Muscle layer of duodenum (tissue), 2 donors: ENCODE measurements around the gene PYGM.
A peak's percentile ranks its signal among the peaks of the same experiment; 100 is the strongest.

Experiments used
- H3K27ac ChIP-seq: one replicate; pipeline ENCODE4 v1.7.0; 2013; ENCODE audit warnings: mild to moderate bottlenecking, low read length
- H3K27me3 ChIP-seq: one replicate; pipeline ENCODE4 v1.7.0; 2013; ENCODE audit warnings: low read depth, mild to moderate bottlenecking, control low read depth, low read length
- H3K36me3 ChIP-seq, 2 donors: one replicate each; pipeline ENCODE4 v1.7.0; 2013; ENCODE audit warnings: low read length in 2 of 2, control low read depth in 1 of 2, mild to moderate bottlenecking in 1 of 2; ENCODE audit not compliant: insufficient read depth in 2 of 2, control insufficient read depth in 1 of 2
- H3K4me1 ChIP-seq, 2 donors: one replicate each; pipeline ENCODE4 v1.7.0; 2013; ENCODE audit warnings: low read length in 2 of 2, mild to moderate bottlenecking in 2 of 2, control low read depth in 1 of 2, moderate library complexity in 1 of 2; ENCODE audit not compliant: insufficient read depth in 2 of 2, control insufficient read depth in 1 of 2
- H3K4me3 ChIP-seq, 2 donors: one replicate each; pipeline ENCODE4 v1.7.0; 2013; ENCODE audit warnings: low read length in 2 of 2, low read depth in 1 of 2, mild to moderate bottlenecking in 1 of 2
- H3K9me3 ChIP-seq, 2 donors: one replicate each; pipeline ENCODE4 v1.7.0; 2013; ENCODE audit warnings: low read length in 2 of 2, control low read depth in 1 of 2, mild to moderate bottlenecking in 1 of 2; ENCODE audit not compliant: control insufficient read depth in 1 of 2
- donor health status: healthy.

The PYGM gene

DNA sequence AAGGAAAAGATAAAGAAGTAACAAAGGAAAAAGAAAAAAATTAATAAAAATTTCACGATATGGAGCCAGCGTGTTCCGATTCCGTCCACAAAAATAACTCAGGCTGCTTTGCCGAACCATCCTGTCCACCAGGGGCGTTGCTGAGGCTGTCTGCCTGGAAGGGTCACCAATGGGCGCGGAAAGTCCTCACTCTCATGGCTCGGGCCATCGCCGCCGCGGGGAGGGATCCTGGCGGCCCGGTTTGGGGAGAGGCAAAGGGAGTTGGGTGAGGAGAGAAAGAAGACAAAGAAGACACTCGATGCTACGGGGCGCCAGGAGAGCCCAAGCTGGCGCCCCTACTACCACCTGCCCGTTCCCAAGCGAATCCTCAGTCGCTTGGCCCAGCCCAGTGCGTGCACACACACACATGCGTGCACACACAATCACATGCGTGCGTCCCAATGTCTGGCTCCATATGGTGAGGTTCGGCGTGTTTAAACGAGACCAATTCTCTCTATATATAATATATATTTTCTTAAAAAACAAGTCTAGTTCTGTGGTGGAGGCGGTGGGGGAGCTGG is 5.6 kb upstream of the PYGM start:
- Histone ChIP-seq H3K9me3 (no peaks in the 10 kb centered on the region), H3K27ac (no peak overlapping the region), H3K36me3 (peaks cover 67 to 70% of the 10 kb centered on the region in 2 donors), H3K4me1 (peaks cover 26 to 53% of the 10 kb centered on the region in 2 donors), H3K4me3 (no peak overlapping the region), H3K27me3 (no peaks in the 10 kb centered on the region)

DNA sequence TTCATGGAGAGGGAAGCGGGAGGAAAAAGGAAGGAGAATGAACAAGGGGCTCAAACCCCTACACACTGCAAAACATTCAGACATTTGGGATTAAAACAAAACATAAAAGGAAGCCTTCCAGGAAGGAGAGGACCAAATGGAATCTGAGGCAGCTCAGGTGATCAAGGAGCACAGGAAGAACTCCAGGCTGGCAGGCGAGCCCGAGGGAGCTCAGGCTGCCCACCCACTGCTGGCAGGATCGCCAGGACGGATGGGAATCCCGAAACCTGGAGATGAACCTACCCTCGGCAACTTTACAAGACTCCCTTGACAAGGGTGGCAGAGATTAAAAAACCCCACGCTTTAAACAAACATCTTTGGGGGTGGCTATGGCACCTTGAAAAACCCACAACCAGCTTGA is 5.0 kb upstream of the PYGM start:
- Histone ChIP-seq H3K27me3 (no peaks in the 10 kb centered on the region), H3K36me3 (peaks cover 61 to 64% of the 10 kb centered on the region in 2 donors), H3K9me3 (no peaks in the 10 kb centered on the region), H3K4me3 (no peak overlapping the region), H3K27ac (no peak overlapping the region), H3K4me1 (peaks cover 30 to 59% of the 10 kb centered on the region in 2 donors)

DNA sequence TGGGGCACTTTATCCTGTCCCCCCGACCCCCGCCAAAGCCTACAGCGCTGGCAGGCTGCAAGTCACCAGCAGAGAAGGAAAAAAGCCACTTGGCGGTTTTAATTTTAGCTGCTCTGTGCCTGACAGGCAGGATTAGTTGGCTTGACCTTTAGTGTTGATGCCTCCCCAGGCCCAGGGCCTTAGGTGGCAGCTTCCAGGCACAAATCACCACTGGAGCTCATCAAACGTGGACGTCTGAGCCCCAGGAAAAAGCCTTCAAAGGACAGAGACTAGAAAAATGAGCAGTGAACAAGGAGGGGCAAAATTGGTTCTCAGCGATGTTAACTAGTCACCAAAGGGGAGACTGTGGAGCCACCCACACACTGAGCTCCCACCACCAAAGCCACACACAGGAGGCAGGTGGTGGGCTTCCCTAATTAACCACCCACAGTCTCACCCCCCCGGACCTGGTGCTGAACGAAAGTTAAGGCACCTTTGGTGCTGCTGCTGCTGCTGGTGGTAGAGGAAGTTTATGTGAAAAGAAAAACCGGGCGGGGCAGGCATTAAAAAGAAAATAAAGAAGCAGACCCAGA is 4.4 kb upstream of the PYGM start:
- Histone ChIP-seq H3K4me3 (peak overlapping the region in 1 of 2 donors; percentile 17), H3K27me3 (no peaks in the 10 kb centered on the region), H3K27ac (no peak overlapping the region), H3K36me3 (peaks cover 54 to 58% of the 10 kb centered on the region in 2 donors), H3K9me3 (no peaks in the 10 kb centered on the region), H3K4me1 (peaks cover 30 to 65% of the 10 kb centered on the region in 2 donors)

DNA sequence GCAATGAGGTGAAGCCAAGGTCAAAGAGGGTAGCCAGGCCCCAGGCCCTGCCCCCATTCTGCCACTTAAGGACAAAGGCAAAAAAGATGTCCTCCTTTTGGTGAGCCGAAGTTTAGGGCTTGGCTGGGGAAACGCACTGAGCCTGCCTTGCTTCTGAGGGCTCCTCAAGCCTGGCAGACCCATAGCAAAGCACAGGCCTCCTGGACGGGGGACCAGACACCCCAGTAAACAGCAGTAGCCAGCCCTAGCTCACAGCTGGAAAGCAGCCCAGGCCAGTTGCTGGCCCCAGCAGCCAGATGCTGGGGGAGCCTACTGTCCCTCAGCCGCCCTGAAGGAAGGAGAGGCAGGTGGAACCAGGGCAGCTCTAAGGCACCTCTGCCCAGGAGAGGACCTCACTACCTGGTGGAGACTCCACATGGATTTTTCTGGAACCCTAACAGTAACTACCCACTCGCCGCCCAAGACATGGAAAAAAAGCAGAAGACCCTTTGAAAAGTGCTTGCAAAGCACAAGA is 3.8 kb upstream of the PYGM start:
- Histone ChIP-seq H3K4me1 (peaks cover 30 to 70% of the 10 kb centered on the region in 2 donors), H3K27me3 (no peaks in the 10 kb centered on the region)

DNA sequence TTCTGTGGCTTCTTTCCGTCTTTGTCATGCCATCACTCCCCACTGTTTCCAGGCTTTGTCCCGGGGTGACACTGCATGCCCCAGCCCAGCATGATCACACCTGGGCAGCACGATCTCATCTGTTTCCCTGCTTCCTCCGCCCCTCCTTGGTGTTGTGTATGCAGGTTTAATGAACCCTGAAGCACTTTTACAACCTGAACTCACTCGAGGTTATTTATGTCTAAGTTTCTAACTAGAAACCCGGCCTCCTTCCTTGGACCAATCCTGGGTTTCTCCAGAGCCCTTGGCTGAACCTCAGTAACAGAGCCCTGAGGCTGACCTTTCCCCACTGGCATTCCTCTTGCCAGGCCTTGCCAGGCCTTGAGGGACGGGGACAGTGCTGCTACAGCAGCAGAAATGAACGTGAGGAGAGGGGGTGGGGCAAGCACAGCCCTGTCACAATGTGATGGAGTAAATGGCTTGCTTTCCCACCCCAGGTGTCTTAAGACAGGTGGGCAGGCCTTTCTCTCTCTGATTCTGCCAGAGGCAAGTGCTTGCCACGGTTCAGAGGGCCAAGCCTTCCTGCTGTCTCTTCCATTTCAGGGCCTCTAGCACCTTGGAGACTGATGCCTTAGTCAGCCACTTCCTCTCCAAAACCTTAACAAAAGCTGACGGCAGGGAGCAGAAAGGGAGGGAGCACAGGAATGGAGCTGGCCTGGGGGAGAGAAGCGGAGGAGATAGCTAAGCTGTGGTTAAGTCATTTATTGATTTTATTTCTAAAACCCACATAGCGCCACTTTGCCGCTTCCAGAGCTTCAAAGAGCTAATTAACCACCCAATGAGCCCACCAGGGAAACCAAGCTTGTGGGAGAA is 3.1 kb upstream of the PYGM start:
- H3K4me3 ChIP-seq: no peak overlapping the region
- no peaks in the 10 kb centered on the region for H3K27me3 ChIP-seq
- H3K4me1 ChIP-seq: peaks cover 30 to 71% of the 10 kb centered on the region in 2 donors
- H3K27ac ChIP-seq: peak overlapping the region; percentile 42
- H3K9me3 ChIP-seq: no peaks in the 10 kb centered on the region
- H3K36me3 ChIP-seq: peaks cover 42 to 45% of the 10 kb centered on the region in 2 donors

More for the DNA sequence above, 3.8 kb upstream of the PYGM start:
- Histone ChIP-seq H3K9me3 (no peaks in the 10 kb centered on the region), H3K27ac (peak overlapping the region; percentile 42), H3K36me3 (peaks cover 49 to 52% of the 10 kb centered on the region in 2 donors), H3K4me3 (peak overlapping the region in 1 of 2 donors; percentile 17)

DNA sequence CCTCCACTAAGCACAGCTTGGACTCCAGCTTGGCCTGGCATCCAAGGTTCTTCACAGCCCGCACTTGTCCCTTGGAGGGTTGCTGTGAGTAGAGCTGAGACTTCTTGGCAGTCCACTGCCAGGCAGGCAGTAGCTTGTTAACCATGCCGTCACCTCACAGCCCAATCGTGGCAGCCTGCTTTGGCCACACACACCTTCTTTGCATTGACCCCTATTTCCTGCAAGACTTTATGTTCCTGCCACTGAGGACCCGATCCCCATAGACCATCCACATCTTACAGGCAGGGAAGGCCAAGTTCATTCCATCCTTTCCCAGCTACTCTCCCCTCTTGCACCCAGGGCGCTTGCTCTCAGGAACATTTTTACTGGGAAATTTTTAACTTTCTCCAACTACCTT is 2.5 kb upstream of the PYGM start:
- peaks cover 30 to 65% of the 10 kb centered on the region in 2 donors for H3K4me1 ChIP-seq
- H3K27me3 ChIP-seq: no peaks in the 10 kb centered on the region
- no peak overlapping the region for H3K27ac ChIP-seq
- peaks cover 36 to 39% of the 10 kb centered on the region in 2 donors for H3K36me3 ChIP-seq
- H3K4me3 ChIP-seq: no peak overlapping the region
- H3K9me3 ChIP-seq: no peaks in the 10 kb centered on the region

DNA sequence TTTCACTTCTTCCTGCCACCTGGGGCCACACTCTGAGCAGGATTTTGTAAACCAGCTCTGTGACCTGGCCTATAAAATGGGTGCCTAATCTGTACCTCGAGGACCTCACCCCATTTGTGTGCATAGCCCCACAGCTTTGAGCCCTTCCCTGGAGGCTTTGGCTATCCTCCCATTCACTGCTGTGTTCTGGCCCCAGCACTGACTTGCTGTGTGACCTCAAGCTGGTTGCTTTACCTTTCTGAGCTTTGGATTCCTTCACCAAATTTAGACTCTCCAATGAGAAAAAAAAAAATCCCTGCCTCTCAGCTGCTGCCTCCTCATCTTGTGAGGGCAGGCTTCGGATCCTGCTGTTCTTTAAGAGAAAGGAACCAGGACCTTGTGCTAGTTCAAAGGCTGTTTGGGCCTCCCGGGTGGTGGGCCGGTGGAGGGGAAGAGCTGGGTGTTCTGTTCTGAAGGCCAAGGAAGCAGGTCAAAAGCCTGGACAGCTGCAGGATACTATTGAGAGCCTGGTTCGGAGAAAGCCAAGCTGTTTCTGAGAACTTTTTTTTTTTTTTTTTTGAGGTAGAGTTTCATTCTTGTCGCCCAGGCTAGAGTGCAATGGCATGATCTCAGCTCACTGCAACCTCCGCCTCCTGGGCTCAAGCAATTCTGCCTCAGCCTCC is 1.1 kb upstream of the PYGM start:
- H3K27ac ChIP-seq: no peak overlapping the region
- H3K4me3 ChIP-seq: no peak overlapping the region
- no peaks in the 10 kb centered on the region for H3K9me3 ChIP-seq
- H3K27me3 ChIP-seq: no peaks in the 10 kb centered on the region
- H3K36me3 ChIP-seq: peaks cover 28 to 32% of the 10 kb centered on the region in 2 donors
- H3K4me1 ChIP-seq: peaks cover 30 to 64% of the 10 kb centered on the region in 2 donors

DNA sequence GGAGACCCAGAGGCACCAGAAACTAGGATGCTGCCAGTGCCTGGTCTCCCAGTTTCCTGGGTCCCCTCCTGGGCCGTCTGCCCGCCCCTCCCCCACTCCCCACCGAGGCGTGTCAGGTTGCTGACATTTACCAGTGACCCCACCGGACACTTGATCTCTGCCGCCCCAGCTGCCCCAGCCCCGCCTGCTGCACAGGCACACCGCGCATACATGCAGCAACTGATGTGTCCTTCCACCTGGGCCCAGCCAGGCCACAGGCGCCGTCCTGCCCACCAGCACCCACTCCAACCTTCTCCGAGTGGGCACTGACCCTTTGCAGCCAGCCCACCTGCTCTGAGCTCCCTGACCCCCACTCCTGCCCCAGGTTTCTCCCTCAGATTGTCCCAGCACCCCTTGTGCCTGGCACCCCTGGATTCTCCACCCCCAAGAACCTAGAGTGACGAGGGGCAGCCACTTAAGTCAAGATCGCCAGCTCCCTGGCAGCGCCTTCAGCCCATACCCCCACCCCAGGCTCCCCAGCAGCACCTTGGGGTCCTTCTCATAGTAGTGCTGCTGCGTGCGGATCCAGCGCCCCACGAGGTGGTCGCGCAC is 548 bp downstream of the PYGM start:
- H3K4me1 ChIP-seq: peaks cover 22 to 52% of the 10 kb centered on the region in 2 donors
- peak overlapping the region; percentile 33 to 52 for H3K4me3 ChIP-seq
- no peaks in the 10 kb centered on the region for H3K27me3 ChIP-seq
- H3K27ac ChIP-seq: no peak overlapping the region
- peaks cover 17 to 19% of the 10 kb centered on the region in 2 donors for H3K36me3 ChIP-seq
- H3K9me3 ChIP-seq: no peaks in the 10 kb centered on the region

DNA sequence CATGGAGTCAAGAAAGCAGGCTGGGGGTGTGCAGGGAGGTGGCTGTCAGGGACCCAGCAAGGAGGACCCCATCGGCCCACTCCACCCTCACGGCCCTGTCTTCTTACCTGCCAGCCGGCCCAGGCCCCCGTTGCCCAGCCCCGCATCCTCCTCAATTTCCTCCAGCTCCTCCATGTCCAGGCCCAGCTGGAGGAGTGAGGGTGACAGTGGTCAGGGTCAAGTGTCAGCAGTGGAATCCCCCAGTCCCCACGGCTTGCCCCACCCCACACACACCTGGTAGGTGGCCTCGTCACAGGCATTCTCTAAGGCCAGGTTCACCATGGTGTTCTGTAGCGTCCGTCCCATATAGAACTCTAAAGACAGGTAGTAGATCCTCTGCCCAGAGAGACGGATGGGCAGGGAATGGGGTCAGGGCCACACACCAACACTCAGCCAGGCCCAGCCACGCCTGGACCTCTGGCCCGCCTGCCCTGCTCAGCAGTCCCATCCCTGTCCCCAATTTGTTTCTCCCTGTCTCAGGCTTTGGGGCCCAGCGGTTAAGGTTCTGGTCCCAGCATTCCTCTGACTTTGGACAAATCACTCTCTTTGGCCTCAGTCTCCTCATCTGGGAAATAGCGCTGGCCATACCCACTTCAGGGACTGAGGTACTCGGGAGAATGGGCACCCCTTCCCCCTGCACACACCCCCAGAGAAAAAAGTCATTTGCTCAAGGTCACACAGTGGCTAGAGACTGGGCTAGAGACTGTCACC is 1.3 kb downstream of the PYGM start:
- no peaks in the 10 kb centered on the region for H3K27me3 ChIP-seq
- no peaks in the 10 kb centered on the region for H3K9me3 ChIP-seq
- peak overlapping the region in 1 of 2 donors; percentile 52 for H3K4me3 ChIP-seq
- no peak overlapping the region for H3K27ac ChIP-seq
- peaks cover 11 to 14% of the 10 kb centered on the region in 2 donors for H3K36me3 ChIP-seq
- peaks cover 16 to 45% of the 10 kb centered on the region in 2 donors for H3K4me1 ChIP-seq

DNA sequence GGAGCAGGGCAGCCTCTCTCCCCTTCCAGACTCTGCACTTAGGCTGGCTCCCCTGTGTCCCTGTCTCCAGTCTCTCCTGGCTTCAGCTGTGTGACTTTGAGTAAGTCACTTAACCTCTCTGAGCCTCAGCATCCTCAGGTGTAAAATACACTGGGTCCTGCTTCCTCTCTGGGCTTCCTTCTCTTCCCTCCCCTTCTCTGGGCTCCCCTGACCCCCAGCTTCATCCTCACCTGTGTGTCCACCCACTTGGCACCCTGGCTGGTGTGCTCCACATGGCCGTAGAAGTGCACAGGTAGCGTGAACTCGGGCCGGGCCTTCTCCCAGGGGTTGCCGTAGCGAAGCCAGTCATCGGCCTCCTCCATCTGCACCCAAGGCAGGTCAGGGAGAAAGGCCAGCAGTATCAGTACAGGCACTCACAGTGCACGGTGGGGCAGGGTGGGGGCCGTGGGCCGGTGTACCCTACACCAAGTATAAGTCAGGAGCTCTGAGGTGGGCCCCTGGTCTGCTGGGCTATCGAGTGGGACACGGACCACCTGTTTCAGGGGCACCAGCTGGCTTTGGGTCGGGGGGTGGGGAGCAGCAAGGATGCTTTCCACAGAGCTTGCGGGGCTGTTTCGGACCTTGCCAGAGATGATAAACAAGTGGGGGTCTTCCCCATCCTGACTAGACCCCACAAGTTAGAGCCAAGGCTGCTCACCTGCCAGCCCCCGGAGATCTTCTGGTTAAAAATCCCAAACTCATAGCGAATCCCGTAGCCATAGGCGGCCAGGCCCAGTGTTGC is 2.0 kb downstream of the PYGM start:
- H3K27ac ChIP-seq: no peak overlapping the region

More for the DNA sequence above, 2.0 kb downstream of the PYGM start:
- Histone ChIP-seq H3K4me1 (peaks cover 9 to 38% of the 10 kb centered on the region in 2 donors), H3K36me3 (peaks cover 4 to 14% of the 10 kb centered on the region in 2 donors), H3K27me3 (no peaks in the 10 kb centered on the region), H3K4me3 (no peak overlapping the region), H3K9me3 (no peaks in the 10 kb centered on the region)
